Suprapubic skin (tissue), 4 donors: Measurements from ENCODE around the gene GPR35. TPM values are rescaled to one million over a fixed set of nuclear protein-coding genes. Genes with fewer than 3 reads are reported as not detected.
A peak's percentile ranks its signal among the peaks of the same experiment; 100 is the strongest.
"Not testable (repeated sequence)": the region's sequence is repeated elsewhere in the genome, so short reads cannot be mapped to it uniquely, and the experiment has no call there.

Experiments used
- DNase-seq, 2 donors: peaks; one replicate each; pipeline ENCODE4 v3.0.0-alpha.2; 2019; ENCODE audit warnings: low spot score in 2 of 2
- H3K27ac ChIP-seq: fragments of 200-600 bp; sonication (generic); one replicate; pipeline ENCODE4 v1.5.1; 2019
- H3K27me3 ChIP-seq: fragments of 200-600 bp; sonication (generic); one replicate; pipeline ENCODE4 v1.5.1; 2019
- H3K36me3 ChIP-seq: fragments of 200-600 bp; sonication (generic); one replicate; pipeline ENCODE4 v1.5.1; 2019
- H3K4me1 ChIP-seq: fragments of 200-600 bp; sonication (generic); one replicate; pipeline ENCODE4 v1.5.1; 2019
- H3K4me3 ChIP-seq: fragments of 200-600 bp; sonication (generic); one replicate; pipeline ENCODE4 v1.5.1; 2019; ENCODE audit warnings: mild to moderate bottlenecking
- H3K9me3 ChIP-seq: fragments of 200-600 bp; sonication (generic); one replicate; pipeline ENCODE4 v1.5.1; 2019
- CTCF ChIP-seq, 2 donors: fragments of 200-600 bp in 1 of 2; fragments of 450-650 bp in 1 of 2; sonication (generic) in 1 of 2; IDR thresholded peaks; one replicate each; pipeline ENCODE4 v1.5.1; 2016 to 2019; ENCODE audit warnings: antibody characterized with exemption in 2 of 2, mild to moderate bottlenecking in 1 of 2, moderate library complexity in 1 of 2
- EP300 ChIP-seq: sonication (generic); formaldehyde crosslinking; IDR thresholded peaks from one replicate; pipeline ENCODE4 v1.6.1; 2017; ENCODE audit warnings: antibody characterized with exemption
- POLR2A ChIP-seq, 2 donors: fragments of 450-650 bp; IDR thresholded peaks; one replicate each; pipeline ENCODE4 v1.6.1; 2017; ENCODE audit warnings: antibody characterized with exemption in 2 of 2, mild to moderate bottlenecking in 2 of 2, moderate library complexity in 2 of 2
- POLR2AphosphoS5 ChIP-seq, 3 donors: sonication (generic); formaldehyde crosslinking; IDR thresholded peaks; one replicate each; pipeline ENCODE4 v1.6.1; 2017; ENCODE audit warnings: antibody characterized with exemption in 3 of 3
- WGBS: methylation state at CpG from one replicate; pipeline ENCODE4 v1.1.5; 2018; 5-methylcytosine and 5-hydroxymethylcytosine counted together
- total RNA-seq, 4 donors: library from RNA; depleted of rRNA; stranded (reverse); fragments of >200 nt; gene quantifications; one replicate each; pipeline ENCODE4 v1.1.0, GENCODE V29; 2016

Gene GPR35
- total RNA-seq, 4 donors from 2014 or later = 1.4 to 7.5 (median 2.5) TPM

- Histone ChIP-seq H3K27ac (no peak overlapping the region), H3K4me1 (no peaks in the 10 kb centered on the region), H3K27me3 (no peaks in the 10 kb centered on the region), H3K4me3 (no peak overlapping the region), H3K9me3 (no peaks in the 10 kb centered on the region), H3K36me3 (no peaks in the 10 kb centered on the region)
- TF ChIP-seq POLR2AphosphoS5 (IDR thresholded peaks at IDR 0.05) = no peak
- TF ChIP-seq EP300 = no peak
- TF ChIP-seq POLR2A (IDR thresholded peaks at IDR 0.05) = no peak
- no peak for TF ChIP-seq CTCF (IDR thresholded peaks at IDR 0.05)
- DNase-seq = peak in 1 of 2 donors; percentile 69
- WGBS = 78% methylated on average over 19 of the region's 20 CpGs
Observed at GRCh38 chr2:240615820-240616547, 9.3 kb upstream of the GPR35 start.

GRCh38 chr2:240616860-240617666 lies 8.2 kb upstream of the GPR35 start:
- H3K27ac ChIP-seq, H3K4me3 ChIP-seq, H3K9me3 ChIP-seq, H3K27me3 ChIP-seq, H3K4me1 ChIP-seq, H3K36me3 ChIP-seq: not testable (repeated sequence)
- WGBS = 80% methylated on average over 4 of the region's 5 CpGs
- DNase-seq = peak in 1 of 2 donors; percentile 34

- WGBS = 81% methylated on average over 6 of the region's 6 CpGs
- Histone ChIP-seq H3K9me3 (no peaks in the 10 kb centered on the region), H3K27ac (no peak overlapping the region), H3K4me3 (no peak overlapping the region), H3K36me3 (no peaks in the 10 kb centered on the region), H3K4me1 (no peaks in the 10 kb centered on the region), H3K27me3 (no peaks in the 10 kb centered on the region)
- DNase-seq = no peak
- TF ChIP-seq EP300 (no peak), CTCF (IDR thresholded peaks at IDR 0.05) (no peak), POLR2AphosphoS5 (IDR thresholded peaks at IDR 0.05) (no peak), POLR2A (IDR thresholded peaks at IDR 0.05) (no peak)
Observed at GRCh38 chr2:240618776-240619175, 6.5 kb upstream of the GPR35 start.

GRCh38 chr2:240619506-240620148 lies 5.7 kb upstream of the GPR35 start:
- DNase-seq = peak in 1 of 2 donors; percentile 61
- H3K9me3 ChIP-seq = no peaks in the 10 kb centered on the region
- 52% methylated on average over 15 of the region's 19 CpGs for WGBS
- no peak for TF ChIP-seq EP300
- TF ChIP-seq POLR2AphosphoS5 (IDR thresholded peaks at IDR 0.05) = no peak
- no peak for TF ChIP-seq CTCF (IDR thresholded peaks at IDR 0.05)
- TF ChIP-seq POLR2A (IDR thresholded peaks at IDR 0.05) = no peak
- no peaks in the 10 kb centered on the region for H3K36me3 ChIP-seq
- H3K4me1 ChIP-seq = no peaks in the 10 kb centered on the region
- no peak overlapping the region for H3K27ac ChIP-seq
- no peaks in the 10 kb centered on the region for H3K27me3 ChIP-seq
- H3K4me3 ChIP-seq = no peak overlapping the region

GRCh38 chr2:240620149-240620731 lies 5.0 kb upstream of the GPR35 start:
- peak; percentile 46 to 77 for DNase-seq
- peaks cover 4% of the 10 kb centered on the region for H3K4me1 ChIP-seq
- no CpG with 5 or more reads among the region's 13 CpGs for WGBS
- no peak overlapping the region for H3K27ac ChIP-seq
- no peak overlapping the region for H3K4me3 ChIP-seq
- no peaks in the 10 kb centered on the region for H3K9me3 ChIP-seq
- H3K36me3 ChIP-seq = no peaks in the 10 kb centered on the region
- H3K27me3 ChIP-seq = no peaks in the 10 kb centered on the region
- TF ChIP-seq POLR2AphosphoS5 (IDR thresholded peaks at IDR 0.05) = no peak
- no peak for TF ChIP-seq POLR2A (IDR thresholded peaks at IDR 0.05)
